Measurements from ENCODE around the gene ANKRD16.
"Not testable (repeated sequence)": the region's sequence is repeated elsewhere in the genome, so short reads cannot be mapped to it uniquely, and the experiment has no call there.

GRCh38 chr10:5846667-5847066 lies 43.0 kb downstream of the ANKRD16 start:
- TF ChIP-seq CTCF (IDR thresholded peaks at IDR 0.05; ENCODE audit: poor library complexity, severe bottlenecking); SMC3 (conservative IDR thresholded peaks at IDR 0.05; ENCODE audit: poor library complexity); RAD21 (conservative IDR thresholded peaks at IDR 0.05); POLR2AphosphoS5 (IDR thresholded peaks at IDR 0.05); MXI1 (conservative IDR thresholded peaks at IDR 0.05; ENCODE audit: poor library complexity, severe bottlenecking); EZH2 (IDR thresholded peaks at IDR 0.05; ENCODE audit: borderline replicate concordance, insufficient read depth, low read length, poor library complexity, severe bottlenecking); EP300 (conservative IDR thresholded peaks at IDR 0.05; ENCODE audit: poor library complexity, severe bottlenecking); TAF1 (IDR thresholded peaks at IDR 0.05; ENCODE audit: low read depth); REST (IDR thresholded peaks at IDR 0.05; ENCODE audit: borderline replicate concordance): not testable (repeated sequence)
